Trophoblast cell (in vitro differentiated cells and primary cell): ENCODE data around the gene CFAP100.
A peak's percentile ranks its signal among the peaks of the same experiment; 100 is the strongest.

Experiments used
- DNase-seq, 2 donors: peaks; one replicate each; pipeline ENCODE4 v3.0.0-alpha.2; 2016
- H2AFZ ChIP-seq: 2 replicates; pipeline ENCODE4 v1.6.1; 2013; ENCODE audit warnings: low read length, moderate library complexity, mild to moderate bottlenecking; ENCODE audit not compliant: insufficient read depth, poor library complexity
- H2AK5ac ChIP-seq: 2 replicates; pipeline ENCODE4 v1.6.1; 2013; ENCODE audit warnings: mild to moderate bottlenecking, low read length
- H2BK120ac ChIP-seq: 2 replicates; pipeline ENCODE4 v1.6.1; 2013; ENCODE audit warnings: low read length, mild to moderate bottlenecking, moderate library complexity; ENCODE audit not compliant: insufficient read depth, poor library complexity
- H2BK12ac ChIP-seq: 2 replicates; pipeline ENCODE4 v1.6.1; 2013; ENCODE audit warnings: mild to moderate bottlenecking, low read length, moderate library complexity
- H2BK5ac ChIP-seq: 2 replicates; pipeline ENCODE4 v1.6.1; 2013; ENCODE audit warnings: low read length, low read depth, moderate library complexity, mild to moderate bottlenecking; ENCODE audit not compliant: poor library complexity
- H3K14ac ChIP-seq: 2 replicates; pipeline ENCODE4 v1.6.1; 2013; ENCODE audit warnings: mild to moderate bottlenecking, low read length
- H3K18ac ChIP-seq: 2 replicates; pipeline ENCODE4 v1.6.1; 2013; ENCODE audit warnings: mild to moderate bottlenecking, low read length
- H3K23ac ChIP-seq: 2 replicates; pipeline ENCODE4 v1.6.1; 2013; ENCODE audit warnings: low read length
- H3K27ac ChIP-seq: 2 replicates; pipeline ENCODE4 v1.5.1; 2013; ENCODE audit warnings: low read depth, mild to moderate bottlenecking, inconsistent platforms, low read length, moderate library complexity
- H3K27me3 ChIP-seq: 2 replicates; pipeline ENCODE4 v1.6.1; 2013; ENCODE audit warnings: inconsistent platforms, mild to moderate bottlenecking, low read length, moderate library complexity; ENCODE audit not compliant: insufficient read depth
- H3K36me3 ChIP-seq, 2 experiments: 1 replicate in 1 of 2; 2 replicates in 1 of 2; pipeline ENCODE4 v1.6.1; 2013; ENCODE audit warnings: low read length in 2 of 2, mild to moderate bottlenecking in 2 of 2, moderate library complexity in 1 of 2; ENCODE audit not compliant: insufficient read depth in 2 of 2, control insufficient read depth in 1 of 2
- H3K4ac ChIP-seq: 2 replicates; pipeline ENCODE4 v1.6.1; 2013; ENCODE audit warnings: low read depth, mild to moderate bottlenecking, low read length, moderate library complexity
- H3K4me1 ChIP-seq, 2 experiments: 1 replicate in 1 of 2; 2 replicates in 1 of 2; pipeline ENCODE4 v1.6.1; 2013; ENCODE audit warnings: low read length in 2 of 2, mild to moderate bottlenecking in 2 of 2, moderate library complexity in 1 of 2; ENCODE audit not compliant: insufficient read depth in 2 of 2, control insufficient read depth in 1 of 2
- H3K4me2 ChIP-seq: 2 replicates; pipeline ENCODE4 v1.6.1; 2013; ENCODE audit warnings: inconsistent platforms, mild to moderate bottlenecking, low read length, moderate library complexity
- H3K4me3 ChIP-seq: 2 replicates; pipeline ENCODE4 v1.5.1; 2013; ENCODE audit warnings: mild to moderate bottlenecking, low read depth, low read length, inconsistent platforms
- H3K79me1 ChIP-seq: one replicate; pipeline ENCODE4 v1.6.1; 2013; ENCODE audit warnings: low read length
- H3K79me2 ChIP-seq: 2 replicates; pipeline ENCODE4 v1.6.1; 2013; ENCODE audit warnings: low read length, mild to moderate bottlenecking; ENCODE audit not compliant: control insufficient read depth, insufficient read depth, poor library complexity
- H3K9ac ChIP-seq: 2 replicates; pipeline ENCODE4 v1.6.1; 2013; ENCODE audit warnings: mild to moderate bottlenecking, low read length
- H3K9me3 ChIP-seq: 2 replicates; pipeline ENCODE4 v1.6.1; 2013; ENCODE audit warnings: low read depth, mild to moderate bottlenecking, control low read depth, inconsistent platforms, low read length; ENCODE audit not compliant: insufficient read depth
- H4K12ac ChIP-seq: 2 replicates; pipeline ENCODE4 v1.6.1; 2013; ENCODE audit warnings: low read depth, mild to moderate bottlenecking, low read length, moderate library complexity
- H4K8ac ChIP-seq: 2 replicates; pipeline ENCODE4 v1.6.1; 2013; ENCODE audit warnings: low read depth, mild to moderate bottlenecking, low read length, moderate library complexity
- H4K91ac ChIP-seq: one replicate; pipeline ENCODE4 v1.6.1; 2013; ENCODE audit warnings: low read depth, mild to moderate bottlenecking, low read length, moderate library complexity
- WGBS: extraction: QIAGEN DNeasy Blood & Tissue Kit; methylation state at CpG from one replicate; pipeline ENCODE4 v1.1.7; 2013; ENCODE audit warnings: missing lambda C conversion rate; ENCODE audit not compliant: insufficient read length, insufficient coverage; ENCODE audit errors: extremely low coverage; 5-methylcytosine and 5-hydroxymethylcytosine counted together

The CFAP100 gene

DNA sequence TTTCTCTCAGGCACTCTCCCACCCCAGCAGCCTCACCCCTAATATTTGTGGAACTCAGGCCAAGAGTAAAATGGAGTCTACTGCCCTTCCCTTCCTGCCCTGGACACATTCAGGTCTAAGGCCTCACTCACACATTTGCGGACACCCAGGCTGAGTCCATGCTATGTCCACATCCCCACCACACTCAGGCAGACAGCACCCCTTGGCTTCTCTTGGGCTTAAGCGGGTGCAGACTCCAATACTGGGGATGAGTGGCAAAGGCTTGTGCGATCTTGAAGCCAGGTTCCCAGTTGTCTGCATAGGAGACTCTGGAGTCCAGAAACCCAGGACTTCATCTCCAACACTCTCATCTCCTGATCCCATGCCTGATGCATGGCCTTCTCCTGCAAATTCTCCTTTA, 17.5 kb upstream of the CFAP100 start:
- no peak overlapping the region for H3K18ac ChIP-seq
- H3K9ac ChIP-seq = no peak overlapping the region
- H3K27ac ChIP-seq = no peak overlapping the region
- H2AK5ac ChIP-seq = no peak overlapping the region
- H3K23ac ChIP-seq = no peak overlapping the region
- H3K79me2 ChIP-seq = no peaks in the 10 kb centered on the region
- WGBS = no CpG with 5 or more reads among the region's 3 CpGs
- no peak overlapping the region for H3K4me2 ChIP-seq
- H2BK12ac ChIP-seq = no peak overlapping the region
- no peak overlapping the region for H2BK5ac ChIP-seq
- no peak for DNase-seq
- no peak overlapping the region for H4K8ac ChIP-seq
- H4K91ac ChIP-seq = no peak overlapping the region
- no peak overlapping the region for H3K4ac ChIP-seq
- peaks cover 2% of the 10 kb centered on the region for H3K9me3 ChIP-seq
- no peak overlapping the region for H3K14ac ChIP-seq
- H3K79me1 ChIP-seq = no peaks in the 10 kb centered on the region
- no peaks in the 10 kb centered on the region for H3K36me3 ChIP-seq
- H2AFZ ChIP-seq = no peak overlapping the region
- no peaks in the 10 kb centered on the region for H3K4me1 ChIP-seq
- H2BK120ac ChIP-seq = no peak overlapping the region
- no peak overlapping the region for H3K4me3 ChIP-seq
- no peak overlapping the region for H4K12ac ChIP-seq
- H3K27me3 ChIP-seq = no peaks in the 10 kb centered on the region

DNA sequence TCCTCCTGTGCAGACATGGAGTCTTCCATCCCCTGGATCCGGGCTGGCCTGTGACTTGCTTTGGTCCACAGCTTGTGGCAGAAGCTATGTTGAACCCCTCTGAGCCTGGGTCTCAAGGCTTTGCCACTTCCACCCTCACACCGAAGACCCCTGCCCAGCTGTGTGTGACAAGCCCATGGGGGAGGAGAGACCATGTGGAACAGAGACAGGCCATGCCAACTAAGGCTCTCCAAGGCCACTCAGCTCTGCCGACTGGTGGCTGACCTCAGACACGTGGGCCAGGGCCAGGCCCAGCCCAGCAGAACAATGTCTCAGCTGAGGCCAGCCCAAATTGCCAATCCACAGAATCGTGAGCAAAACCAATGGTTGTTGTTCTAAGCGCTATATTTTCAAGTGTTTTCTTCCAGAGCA, 16.4 kb upstream of the CFAP100 start:
- no peak overlapping the region for H4K12ac ChIP-seq
- no peak overlapping the region for H2AFZ ChIP-seq
- H3K23ac ChIP-seq = no peak overlapping the region
- DNase-seq = no peak
- no peak overlapping the region for H3K18ac ChIP-seq
- H3K4me2 ChIP-seq = no peak overlapping the region
- H3K4ac ChIP-seq = no peak overlapping the region
- H2AK5ac ChIP-seq = no peak overlapping the region
- no peak overlapping the region for H4K8ac ChIP-seq
- no peak overlapping the region for H2BK120ac ChIP-seq
- H3K27me3 ChIP-seq = no peaks in the 10 kb centered on the region
- no peaks in the 10 kb centered on the region for H3K79me1 ChIP-seq
- no CpG with 5 or more reads among the region's 6 CpGs for WGBS
- no peak overlapping the region for H2BK5ac ChIP-seq
- no peak overlapping the region for H4K91ac ChIP-seq
- peak overlapping the region; percentile 44 for H3K9ac ChIP-seq
- H3K14ac ChIP-seq = no peak overlapping the region
- H3K27ac ChIP-seq = no peak overlapping the region
- no peaks in the 10 kb centered on the region for H3K4me1 ChIP-seq
- peaks cover 2% of the 10 kb centered on the region for H3K9me3 ChIP-seq
- no peaks in the 10 kb centered on the region for H3K36me3 ChIP-seq
- H2BK12ac ChIP-seq = no peak overlapping the region
- H3K4me3 ChIP-seq = no peak overlapping the region
- H3K79me2 ChIP-seq = no peaks in the 10 kb centered on the region

DNA sequence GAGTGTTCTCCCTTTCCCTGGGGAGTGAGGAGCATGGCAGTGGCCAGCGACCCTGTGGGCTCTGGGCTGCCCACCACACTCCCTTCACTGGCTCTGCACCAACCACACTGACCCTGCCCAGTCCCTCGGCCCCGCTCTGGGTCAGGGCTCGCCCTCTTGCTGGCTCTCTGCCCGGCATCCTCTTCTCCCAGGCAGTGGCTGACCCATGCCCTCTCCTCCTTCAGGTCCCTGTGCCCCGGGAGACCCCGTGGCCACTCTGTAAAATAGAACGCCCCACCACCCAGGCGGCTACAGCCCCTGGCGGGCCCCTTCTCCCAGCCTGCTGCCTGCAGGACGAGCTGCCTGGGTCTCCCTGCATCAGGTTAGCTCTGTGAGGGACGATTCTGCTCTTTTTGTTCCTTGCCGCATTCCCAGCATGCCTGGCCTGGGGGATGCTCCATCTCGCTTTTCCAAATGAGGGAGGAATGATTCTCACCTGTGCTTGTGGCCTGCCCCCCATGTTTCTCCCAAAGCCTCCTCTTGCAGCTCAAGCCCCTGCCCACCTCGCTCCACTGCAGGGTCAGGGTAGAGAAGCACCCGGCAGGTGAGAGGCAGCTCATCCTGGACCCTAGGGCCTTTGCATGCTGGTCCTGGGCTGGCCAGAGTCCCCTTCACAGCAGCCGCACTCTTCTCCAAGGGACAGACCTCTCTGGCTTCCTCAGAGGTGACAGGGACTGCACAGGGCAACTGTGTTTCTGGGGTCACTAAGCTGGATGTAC, 14.5 kb upstream of the CFAP100 start:
- Histone ChIP-seq H3K27ac (no peak overlapping the region), H2BK12ac (no peak overlapping the region), H3K9me3 (peaks cover 2% of the 10 kb centered on the region), H3K4me2 (no peak overlapping the region), H2BK120ac (no peak overlapping the region), H3K79me1 (no peaks in the 10 kb centered on the region), H3K18ac (no peak overlapping the region), H3K14ac (no peak overlapping the region), H4K8ac (no peak overlapping the region), H4K12ac (no peak overlapping the region), H3K9ac (no peak overlapping the region), H3K4ac (no peak overlapping the region), H2AK5ac (no peak overlapping the region), H2BK5ac (no peak overlapping the region), H3K36me3 (no peaks in the 10 kb centered on the region), H3K79me2 (no peaks in the 10 kb centered on the region), H4K91ac (no peak overlapping the region), H3K4me3 (no peak overlapping the region), H3K23ac (no peak overlapping the region), H2AFZ (no peak overlapping the region), H3K27me3 (no peaks in the 10 kb centered on the region), H3K4me1 (no peaks in the 10 kb centered on the region)
- DNase-seq = no peak
- WGBS = no CpG with 5 or more reads among the region's 17 CpGs

DNA sequence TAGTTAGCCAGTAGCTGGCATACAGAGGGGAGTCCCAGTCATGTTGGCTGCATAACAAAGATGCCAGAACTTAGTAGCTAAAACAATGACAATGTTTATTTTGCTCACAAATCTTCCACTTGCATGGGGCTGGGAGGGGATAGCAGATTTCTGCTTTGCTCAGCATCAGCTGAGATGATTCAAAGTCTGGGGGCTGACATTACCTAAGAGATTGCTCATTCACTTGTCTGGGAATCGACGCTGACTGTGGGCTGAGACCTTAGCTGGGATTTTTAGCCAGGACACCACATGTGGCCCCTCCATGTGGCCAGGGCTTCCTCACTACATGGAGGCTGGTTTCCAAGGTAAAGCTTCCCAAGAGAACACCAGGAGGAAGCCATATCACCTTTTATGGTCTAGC, 12.7 kb upstream of the CFAP100 start:
- no peak for DNase-seq
- H3K27ac ChIP-seq = no peak overlapping the region
- H2AFZ ChIP-seq = no peak overlapping the region
- no peak overlapping the region for H3K4me3 ChIP-seq
- no peak overlapping the region for H3K14ac ChIP-seq
- no peak overlapping the region for H3K9ac ChIP-seq
- no peak overlapping the region for H4K12ac ChIP-seq
- peaks cover 2% of the 10 kb centered on the region for H3K9me3 ChIP-seq
- no peak overlapping the region for H4K91ac ChIP-seq
- no peaks in the 10 kb centered on the region for H3K79me1 ChIP-seq
- H3K36me3 ChIP-seq = no peaks in the 10 kb centered on the region
- no peak overlapping the region for H2BK120ac ChIP-seq
- no peak overlapping the region for H2BK5ac ChIP-seq
- H3K79me2 ChIP-seq = no peaks in the 10 kb centered on the region
- H2AK5ac ChIP-seq = no peak overlapping the region
- no peak overlapping the region for H3K4me2 ChIP-seq
- H3K18ac ChIP-seq = no peak overlapping the region
- no peak overlapping the region for H4K8ac ChIP-seq
- no peaks in the 10 kb centered on the region for H3K4me1 ChIP-seq
- no CpG with 5 or more reads among the region's 2 CpGs for WGBS
- no peaks in the 10 kb centered on the region for H3K27me3 ChIP-seq
- no peak overlapping the region for H3K4ac ChIP-seq
- H3K23ac ChIP-seq = no peak overlapping the region
- H2BK12ac ChIP-seq = no peak overlapping the region
